K562 (cell line): ENCODE results near the gene PIP4K2A. TPM values are rescaled to one million over a fixed set of nuclear protein-coding genes. Genes with fewer than 3 reads are reported as not detected.
A peak's percentile ranks its signal among the peaks of the same experiment; 100 is the strongest.

Experiments
- ARNT ChIP-seq, 2 experiments: fragments of 450-650 bp; IDR thresholded peaks; 2 replicates each; pipeline ENCODE4 v1.6.1; 2016; ENCODE audit warnings: mild to moderate bottlenecking in 1 of 2
- CCAR2 ChIP-seq: fragments of 200-400 bp; formaldehyde crosslinking; IDR thresholded peaks from 2 replicates; pipeline ENCODE4 v1.6.1; 2017; ENCODE audit warnings: mild to moderate bottlenecking, low read depth, low read length
- CXXC5 ChIP-seq: fragments of 250-450 bp; sonication (Bioruptor Pico); IDR thresholded peaks from 2 replicates; pipeline ENCODE4 v1.8.0; 2022; ENCODE audit warnings: inconsistent platforms, mild to moderate bottlenecking, moderate library complexity
- FOXK1 ChIP-seq: sonication (generic); formaldehyde crosslinking; IDR thresholded peaks from 2 replicates; pipeline ENCODE4 v1.8.0; 2022; ENCODE audit warnings: missing genetic modification reagents, mild to moderate bottlenecking, borderline replicate concordance
- NR2C1 ChIP-seq, 2 experiments: fragments of 450-650 bp; IDR thresholded peaks; 2 replicates each; pipeline ENCODE4 v1.6.1; 2017; ENCODE audit warnings: mild to moderate bottlenecking in 2 of 2, antibody characterized with exemption in 1 of 2, inconsistent platforms in 1 of 2, missing compliant biosample characterization in 1 of 2, missing genetic modification characterization in 1 of 2
- RBBP5 ChIP-seq: fragments of 200-600 bp; sonication (generic); IDR thresholded peaks from 2 replicates; pipeline ENCODE4 v1.6.1; 2012; ENCODE audit warnings: borderline replicate concordance, mild to moderate bottlenecking, low read length, control low read depth, inconsistent platforms; ENCODE audit not compliant: insufficient read depth, poor library complexity, severe bottlenecking
- polyA plus RNA-seq, 8 experiments: library from polyadenylated mRNA; depleted of rRNA in 4 of 8; stranded (reverse) in 5 of 8; unstranded in 3 of 8; fragments of >200 nt; fragmentation: Nextera tagmentation in 2 of 8; fragmentation: Illumina TruSeq in 1 of 8; extraction: Ambion mirVana in 2 of 8; extraction: Trizol in 1 of 8; gene quantifications; 2 replicates each; pipeline versions ENCODE4 v1.2.1 to v1.2.3, GENCODE V29; 2011 to 2014; ENCODE audit warnings: inconsistent platforms in 1 of 8, missing spikeins in 1 of 8
- total RNA-seq, 7 experiments: library from RNA; depleted of rRNA in 6 of 7; stranded (reverse); fragments of >200 nt in 6 of 7; fragmentation: Illumina TruSeq in 2 of 7; extraction: Trizol in 2 of 7; gene quantifications; 2 replicates each; pipeline versions ENCODE4 v1.2.1 to v1.2.3, GENCODE V29; 2011 to 2021; ENCODE audit warnings: low replicate concordance in 1 of 7
- TF ChIP-seq, protein P1 (sequence below): fragments of 450-650 bp; IDR thresholded peaks from 2 replicates; pipeline ENCODE4 v1.6.1; 2016; ENCODE audit warnings: borderline replicate concordance
- TF ChIP-seq, protein P2 (sequence below): fragments of 250-450 bp; sonication (Bioruptor Pico); IDR thresholded peaks from 2 replicates; pipeline ENCODE4 v1.4.0; 2020
- TF ChIP-seq, protein P3 (sequence below): sonication (generic); formaldehyde crosslinking; IDR thresholded peaks from 2 replicates; pipeline ENCODE4 v1.8.1; 2022; ENCODE audit warnings: missing genetic modification reagents

Gene PIP4K2A
- total and polyA plus RNA-seq, 9 of the 15 experiments (the other 6 are each of a cell fraction or from before 2014, with no cell fraction given): 35.6 to 117 (median 71.9) TPM

DNA sequence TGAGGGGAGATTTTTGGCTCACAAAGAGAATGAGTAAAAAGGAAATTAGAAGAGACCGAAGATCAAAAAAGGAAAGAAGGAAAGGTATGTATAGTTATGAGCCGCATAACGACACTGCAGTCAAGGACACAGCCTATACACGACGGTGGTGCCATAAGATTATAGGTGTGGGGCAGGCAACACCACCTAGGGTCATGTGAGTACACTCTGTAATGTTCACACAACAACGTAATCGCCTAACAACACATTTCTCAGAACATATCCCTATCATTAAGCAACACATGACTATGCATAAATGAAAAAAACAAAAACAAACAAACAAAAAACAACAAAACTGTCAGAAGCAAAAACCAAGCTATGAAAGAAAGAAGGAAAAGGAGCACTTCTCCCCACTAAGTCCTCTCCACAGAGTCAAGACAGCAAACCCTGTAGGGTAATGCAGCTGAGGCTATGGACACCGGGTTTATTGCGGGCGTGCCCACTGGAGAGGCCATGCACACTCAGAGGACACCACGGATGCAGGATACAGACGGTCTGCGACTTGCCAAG, 45.1 kb downstream of the PIP4K2A start (continued):
- TF ChIP-seq FOXK1 (CRISPR knock-in tag): no peak
- TF ChIP-seq ARNT (IDR thresholded peaks at IDR 0.05): 0 out of 4 replicates have a peak, but pooled peaks of 1 of the 2 experiments have one; percentile 16
- TF ChIP-seq, protein P1, sequence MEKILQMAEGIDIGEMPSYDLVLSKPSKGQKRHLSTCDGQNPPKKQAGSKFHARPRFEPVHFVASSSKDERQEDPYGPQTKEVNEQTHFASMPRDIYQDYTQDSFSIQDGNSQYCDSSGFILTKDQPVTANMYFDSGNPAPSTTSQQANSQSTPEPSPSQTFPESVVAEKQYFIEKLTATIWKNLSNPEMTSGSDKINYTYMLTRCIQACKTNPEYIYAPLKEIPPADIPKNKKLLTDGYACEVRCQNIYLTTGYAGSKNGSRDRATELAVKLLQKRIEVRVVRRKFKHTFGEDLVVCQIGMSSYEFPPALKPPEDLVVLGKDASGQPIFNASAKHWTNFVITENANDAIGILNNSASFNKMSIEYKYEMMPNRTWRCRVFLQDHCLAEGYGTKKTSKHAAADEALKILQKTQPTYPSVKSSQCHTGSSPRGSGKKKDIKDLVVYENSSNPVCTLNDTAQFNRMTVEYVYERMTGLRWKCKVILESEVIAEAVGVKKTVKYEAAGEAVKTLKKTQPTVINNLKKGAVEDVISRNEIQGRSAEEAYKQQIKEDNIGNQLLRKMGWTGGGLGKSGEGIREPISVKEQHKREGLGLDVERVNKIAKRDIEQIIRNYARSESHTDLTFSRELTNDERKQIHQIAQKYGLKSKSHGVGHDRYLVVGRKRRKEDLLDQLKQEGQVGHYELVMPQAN: no peak
- peak; percentile 34 for TF ChIP-seq RBBP5
- TF ChIP-seq, protein P2, sequence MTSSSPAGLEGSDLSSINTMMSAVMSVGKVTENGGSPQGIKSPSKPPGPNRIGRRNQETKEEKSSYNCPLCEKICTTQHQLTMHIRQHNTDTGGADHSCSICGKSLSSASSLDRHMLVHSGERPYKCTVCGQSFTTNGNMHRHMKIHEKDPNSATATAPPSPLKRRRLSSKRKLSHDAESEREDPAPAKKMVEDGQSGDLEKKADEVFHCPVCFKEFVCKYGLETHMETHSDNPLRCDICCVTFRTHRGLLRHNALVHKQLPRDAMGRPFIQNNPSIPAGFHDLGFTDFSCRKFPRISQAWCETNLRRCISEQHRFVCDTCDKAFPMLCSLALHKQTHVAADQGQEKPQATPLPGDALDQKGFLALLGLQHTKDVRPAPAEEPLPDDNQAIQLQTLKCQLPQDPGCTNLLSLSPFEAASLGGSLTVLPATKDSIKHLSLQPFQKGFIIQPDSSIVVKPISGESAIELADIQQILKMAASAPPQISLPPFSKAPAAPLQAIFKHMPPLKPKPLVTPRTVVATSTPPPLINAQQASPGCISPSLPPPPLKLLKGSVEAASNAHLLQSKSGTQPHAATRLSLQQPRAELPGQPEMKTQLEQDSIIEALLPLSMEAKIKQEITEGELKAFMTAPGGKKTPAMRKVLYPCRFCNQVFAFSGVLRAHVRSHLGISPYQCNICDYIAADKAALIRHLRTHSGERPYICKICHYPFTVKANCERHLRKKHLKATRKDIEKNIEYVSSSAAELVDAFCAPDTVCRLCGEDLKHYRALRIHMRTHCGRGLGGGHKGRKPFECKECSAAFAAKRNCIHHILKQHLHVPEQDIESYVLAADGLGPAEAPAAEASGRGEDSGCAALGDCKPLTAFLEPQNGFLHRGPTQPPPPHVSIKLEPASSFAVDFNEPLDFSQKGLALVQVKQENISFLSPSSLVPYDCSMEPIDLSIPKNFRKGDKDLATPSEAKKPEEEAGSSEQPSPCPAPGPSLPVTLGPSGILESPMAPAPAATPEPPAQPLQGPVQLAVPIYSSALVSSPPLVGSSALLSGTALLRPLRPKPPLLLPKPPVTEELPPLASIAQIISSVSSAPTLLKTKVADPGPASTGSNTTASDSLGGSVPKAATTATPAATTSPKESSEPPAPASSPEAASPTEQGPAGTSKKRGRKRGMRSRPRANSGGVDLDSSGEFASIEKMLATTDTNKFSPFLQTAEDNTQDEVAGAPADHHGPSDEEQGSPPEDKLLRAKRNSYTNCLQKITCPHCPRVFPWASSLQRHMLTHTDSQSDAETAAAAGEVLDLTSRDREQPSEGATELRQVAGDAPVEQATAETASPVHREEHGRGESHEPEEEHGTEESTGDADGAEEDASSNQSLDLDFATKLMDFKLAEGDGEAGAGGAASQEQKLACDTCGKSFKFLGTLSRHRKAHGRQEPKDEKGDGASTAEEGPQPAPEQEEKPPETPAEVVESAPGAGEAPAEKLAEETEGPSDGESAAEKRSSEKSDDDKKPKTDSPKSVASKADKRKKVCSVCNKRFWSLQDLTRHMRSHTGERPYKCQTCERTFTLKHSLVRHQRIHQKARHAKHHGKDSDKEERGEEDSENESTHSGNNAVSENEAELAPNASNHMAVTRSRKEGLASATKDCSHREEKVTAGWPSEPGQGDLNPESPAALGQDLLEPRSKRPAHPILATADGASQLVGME (CRISPR knock-in tag): no peak
- no peak for TF ChIP-seq NR2C1 (IDR thresholded peaks at IDR 0.05)
- 0 out of 2 replicates have a peak, but pooled peaks have one; percentile 6 for TF ChIP-seq NR2C1 (tag; IDR thresholded peaks at IDR 0.05)
- TF ChIP-seq, protein P3, sequence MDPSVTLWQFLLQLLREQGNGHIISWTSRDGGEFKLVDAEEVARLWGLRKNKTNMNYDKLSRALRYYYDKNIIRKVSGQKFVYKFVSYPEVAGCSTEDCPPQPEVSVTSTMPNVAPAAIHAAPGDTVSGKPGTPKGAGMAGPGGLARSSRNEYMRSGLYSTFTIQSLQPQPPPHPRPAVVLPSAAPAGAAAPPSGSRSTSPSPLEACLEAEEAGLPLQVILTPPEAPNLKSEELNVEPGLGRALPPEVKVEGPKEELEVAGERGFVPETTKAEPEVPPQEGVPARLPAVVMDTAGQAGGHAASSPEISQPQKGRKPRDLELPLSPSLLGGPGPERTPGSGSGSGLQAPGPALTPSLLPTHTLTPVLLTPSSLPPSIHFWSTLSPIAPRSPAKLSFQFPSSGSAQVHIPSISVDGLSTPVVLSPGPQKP (CRISPR knock-in tag): no peak
- no peak for TF ChIP-seq CCAR2
- peak; percentile 26; the same call in 1 of the 2 replicates for TF ChIP-seq CXXC5 (CRISPR knock-in tag)
